ENCODE measurements around the gene MRPL55.

MRPL55 gene

GRCh38 chr1:228095161-228095560 lies 13.9 kb downstream of the MRPL55 start:
- no peaks in the 10 kb centered on the region for H3K9me2 ChIP-seq (replicated peaks; ENCODE audit: low read depth, low read length)
- H2AFZ ChIP-seq (ENCODE audit: low read length) = no peak overlapping the region
- no peaks in the 10 kb centered on the region for H3F3A ChIP-seq (ENCODE audit: low read depth)
- H3K4me2 ChIP-seq (ENCODE audit: low read depth, low read length, poor library complexity, severe bottlenecking) = no peak overlapping the region
- H3K27me3 ChIP-seq (ENCODE audit: insufficient read depth, low read length, poor library complexity, severe bottlenecking) = no peaks in the 10 kb centered on the region
- no peak overlapping the region for H3K4me3 ChIP-seq (ENCODE audit: low read length, poor library complexity, severe bottlenecking)
- H3K9ac ChIP-seq (ENCODE audit: low read depth, low read length, poor library complexity, severe bottlenecking) = no peak overlapping the region
- H3K36me3 ChIP-seq (ENCODE audit: insufficient read depth, low read length) = peaks cover 62% of the 10 kb centered on the region; the same call in 1 of the 2 replicates
- peaks cover 8% of the 10 kb centered on the region for H3K4me1 ChIP-seq (ENCODE audit: insufficient read depth, low read length, poor library complexity, severe bottlenecking)
- peaks cover 13% of the 10 kb centered on the region; the same call in 1 of the 2 replicates for H3K9me3 ChIP-seq (ENCODE audit: insufficient read depth, low read depth, low read length)
- no peak for TF ChIP-seq EZH2phosphoT487 (IDR thresholded peaks at IDR 0.05; ENCODE audit: borderline replicate concordance)
- TF ChIP-seq CTCF (conservative IDR thresholded peaks at IDR 0.05; ENCODE audit: low read length) = no peak
- H3K79me2 ChIP-seq (ENCODE audit: insufficient read depth, low read length) = peaks cover 89% of the 10 kb centered on the region
- H4K20me1 ChIP-seq (ENCODE audit: insufficient read depth, low read length, poor library complexity, severe bottlenecking) = peaks cover 87% of the 10 kb centered on the region

GRCh38 chr1:228094432-228095016 lies 14.6 kb downstream of the MRPL55 start:
- Histone ChIP-seq H3F3A (ENCODE audit: low read depth) (no peaks in the 10 kb centered on the region), H3K4me1 (ENCODE audit: insufficient read depth, low read length, poor library complexity, severe bottlenecking) (peaks cover 13% of the 10 kb centered on the region), H3K4me2 (ENCODE audit: low read depth, low read length, poor library complexity, severe bottlenecking) (no peak overlapping the region), H3K36me3 (ENCODE audit: insufficient read depth, low read length) (peaks cover 55% of the 10 kb centered on the region; the same call in 1 of the 2 replicates), H3K27me3 (ENCODE audit: insufficient read depth, low read length, poor library complexity, severe bottlenecking) (no peaks in the 10 kb centered on the region), H3K9me2 (replicated peaks; ENCODE audit: low read depth, low read length) (no peaks in the 10 kb centered on the region), H3K4me3 (ENCODE audit: low read length, poor library complexity, severe bottlenecking) (no peak overlapping the region), H2AFZ (ENCODE audit: low read length) (no peak overlapping the region), H4K20me1 (ENCODE audit: insufficient read depth, low read length, poor library complexity, severe bottlenecking) (peaks cover 87% of the 10 kb centered on the region), H3K9ac (ENCODE audit: low read depth, low read length, poor library complexity, severe bottlenecking) (no peak overlapping the region), H3K79me2 (ENCODE audit: insufficient read depth, low read length) (peaks cover 95% of the 10 kb centered on the region), H3K9me3 (ENCODE audit: insufficient read depth, low read depth, low read length) (peaks cover 13% of the 10 kb centered on the region; the same call in 1 of the 2 replicates)
- TF ChIP-seq EZH2phosphoT487 (IDR thresholded peaks at IDR 0.05; ENCODE audit: borderline replicate concordance) = no peak
- TF ChIP-seq CTCF (conservative IDR thresholded peaks at IDR 0.05; ENCODE audit: low read length) = no peak

- Histone ChIP-seq H3K36me3 (ENCODE audit: insufficient read depth, low read length) (peaks cover 49% of the 10 kb centered on the region; the same call in 1 of the 2 replicates), H3K4me1 (ENCODE audit: insufficient read depth, low read length, poor library complexity, severe bottlenecking) (peaks cover 25% of the 10 kb centered on the region), H3K79me2 (ENCODE audit: insufficient read depth, low read length) (peaks cover 99% of the 10 kb centered on the region), H4K20me1 (ENCODE audit: insufficient read depth, low read length, poor library complexity, severe bottlenecking) (peaks cover 89% of the 10 kb centered on the region), H3F3A (ENCODE audit: low read depth) (no peaks in the 10 kb centered on the region), H3K9me2 (replicated peaks; ENCODE audit: low read depth, low read length) (no peaks in the 10 kb centered on the region), H3K9ac (ENCODE audit: low read depth, low read length, poor library complexity, severe bottlenecking) (no peak overlapping the region), H3K4me3 (ENCODE audit: low read length, poor library complexity, severe bottlenecking) (no peak overlapping the region), H3K27me3 (ENCODE audit: insufficient read depth, low read length, poor library complexity, severe bottlenecking) (no peaks in the 10 kb centered on the region), H3K4me2 (ENCODE audit: low read depth, low read length, poor library complexity, severe bottlenecking) (no peak overlapping the region), H3K9me3 (ENCODE audit: insufficient read depth, low read depth, low read length) (peaks cover 13% of the 10 kb centered on the region; the same call in 1 of the 2 replicates), H2AFZ (ENCODE audit: low read length) (no peak overlapping the region)
- no peak for TF ChIP-seq CTCF (conservative IDR thresholded peaks at IDR 0.05; ENCODE audit: low read length)
- TF ChIP-seq EZH2phosphoT487 (IDR thresholded peaks at IDR 0.05; ENCODE audit: borderline replicate concordance) = no peak
Measured at GRCh38 chr1:228093050-228093906, 15.8 kb downstream of the MRPL55 start.
